Fibroblast of lung (primary cell): Measurements from ENCODE around the gene KCNT2.

Experiments
- EZH2 ChIP-seq: IDR thresholded peaks from 2 replicates; pipeline ENCODE4 v1.5.1; 2012; ENCODE audit warnings: low read length, control low read depth, mild to moderate bottlenecking; ENCODE audit errors: missing control alignments
- TF ChIP-seq, protein P1 (sequence below), 2 donors: IDR thresholded peaks in 1 of 2; conservative IDR thresholded peaks in 1 of 2; 1 replicate in 1 of 2; 2 replicates in 1 of 2; pipeline ENCODE4 v1.5.1; 2011 to 2012; ENCODE audit warnings: low read length in 2 of 2, control low read depth in 1 of 2, inconsistent platforms in 1 of 2, low read depth in 1 of 2, mild to moderate bottlenecking in 1 of 2

- TF ChIP-seq, protein P1, sequence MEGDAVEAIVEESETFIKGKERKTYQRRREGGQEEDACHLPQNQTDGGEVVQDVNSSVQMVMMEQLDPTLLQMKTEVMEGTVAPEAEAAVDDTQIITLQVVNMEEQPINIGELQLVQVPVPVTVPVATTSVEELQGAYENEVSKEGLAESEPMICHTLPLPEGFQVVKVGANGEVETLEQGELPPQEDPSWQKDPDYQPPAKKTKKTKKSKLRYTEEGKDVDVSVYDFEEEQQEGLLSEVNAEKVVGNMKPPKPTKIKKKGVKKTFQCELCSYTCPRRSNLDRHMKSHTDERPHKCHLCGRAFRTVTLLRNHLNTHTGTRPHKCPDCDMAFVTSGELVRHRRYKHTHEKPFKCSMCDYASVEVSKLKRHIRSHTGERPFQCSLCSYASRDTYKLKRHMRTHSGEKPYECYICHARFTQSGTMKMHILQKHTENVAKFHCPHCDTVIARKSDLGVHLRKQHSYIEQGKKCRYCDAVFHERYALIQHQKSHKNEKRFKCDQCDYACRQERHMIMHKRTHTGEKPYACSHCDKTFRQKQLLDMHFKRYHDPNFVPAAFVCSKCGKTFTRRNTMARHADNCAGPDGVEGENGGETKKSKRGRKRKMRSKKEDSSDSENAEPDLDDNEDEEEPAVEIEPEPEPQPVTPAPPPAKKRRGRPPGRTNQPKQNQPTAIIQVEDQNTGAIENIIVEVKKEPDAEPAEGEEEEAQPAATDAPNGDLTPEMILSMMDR (conservative IDR thresholded peaks at IDR 0.05 in 1 of 2, IDR thresholded peaks at IDR 0.05 in 1 of 2; ENCODE audit: low read depth in 1 of 2, low read length in 2 of 2) = no peak
- no peak for TF ChIP-seq EZH2
Observed at GRCh38 chr1:196260270-196260669, 348.0 kb downstream of the KCNT2 start.
